Colonic mucosa (tissue), 4 donors: Measurements from ENCODE around the gene ISG15. TPM values are rescaled to one million over a fixed set of nuclear protein-coding genes. Genes with fewer than 3 reads are reported as not detected.

Source experiments
- DNase-seq: peaks from one replicate; pipeline ENCODE4 v3.0.0-alpha.2; 2020
- H3K27ac ChIP-seq: fragments of 200-600 bp; one replicate; pipeline ENCODE4 v1.8.0; 2021
- H3K27me3 ChIP-seq: fragments of 200-600 bp; one replicate; pipeline ENCODE4 v1.8.0; 2021
- H3K36me3 ChIP-seq: fragments of 200-600 bp; one replicate; pipeline ENCODE4 v1.8.0; 2021
- H3K4me1 ChIP-seq: fragments of 200-600 bp; one replicate; pipeline ENCODE4 v1.8.0; 2021; ENCODE audit warnings: mild to moderate bottlenecking
- H3K4me3 ChIP-seq: fragments of 200-600 bp; one replicate; pipeline ENCODE4 v1.8.0; 2021
- H3K9ac ChIP-seq, 2 donors: one replicate each; pipeline ENCODE4 v1.7.0; 2013; ENCODE audit warnings: control low read depth in 2 of 2, low read depth in 2 of 2, low read length in 2 of 2
- H3K9me3 ChIP-seq: fragments of 200-600 bp; one replicate; pipeline ENCODE4 v1.8.0; 2021
- CTCF ChIP-seq: fragments of 200-600 bp; IDR thresholded peaks from one replicate; pipeline ENCODE4 v1.8.0; 2022; ENCODE audit warnings: antibody characterized with exemption, mild to moderate bottlenecking
- intact Hi-C: fragments of 100-400 bp; cut with DNase I; formaldehyde crosslinking; loops from one replicate; pipeline ENCODE4 v1.14.1; 2022
- total RNA-seq, 2 donors: library from RNA; stranded (reverse); fragmentation: NEBNext Ultra II Directional in 1 of 2; extraction: Animal tissue kit (Norgen Biotek cat#: 25700) in 1 of 2; gene quantifications; one replicate each; pipeline ENCODE4 v1.2.1, GENCODE V29; 2021
- donor health status: healthy.
- donor health status: DM: no; HTN: no; CAD: no.
- donor health status: DM: no; HTN: no; CAD: no.

Gene ISG15
- total RNA-seq, 2 donors from 2014 or later = 21.9 to 25.2 TPM

DNA sequence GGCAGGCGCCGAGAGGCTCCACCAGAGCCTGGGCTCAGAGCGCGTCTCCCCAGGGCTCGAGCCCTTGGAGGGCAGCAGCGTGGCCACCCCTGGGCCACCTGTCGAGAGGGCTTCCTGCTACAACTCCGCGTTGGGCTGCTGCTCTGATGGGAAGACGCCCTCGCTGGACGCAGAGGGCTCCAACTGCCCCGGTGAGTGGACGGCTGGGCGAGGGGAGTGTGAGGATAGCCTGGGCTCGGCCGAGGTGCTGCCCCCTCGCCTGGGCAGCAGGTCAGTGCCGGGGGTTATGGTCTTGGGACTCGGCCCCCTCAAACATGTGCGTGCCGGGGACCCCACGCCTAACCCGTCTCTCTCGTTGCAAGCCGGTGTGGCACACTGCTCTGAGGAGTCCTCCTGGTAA, 33.5 kb downstream of the ISG15 start:
- Histone ChIP-seq H3K9me3 (no peaks in the 10 kb centered on the region), H3K4me1 (no peaks in the 10 kb centered on the region), H3K27ac (no peak overlapping the region), H3K9ac (no peak overlapping the region), H3K27me3 (no peaks in the 10 kb centered on the region), H3K36me3 (no peaks in the 10 kb centered on the region), H3K4me3 (no peak overlapping the region)
- no peak for DNase-seq
- no peak for TF ChIP-seq CTCF
- intact Hi-C loops = no loop called here

- Histone ChIP-seq H3K4me3 (no peak overlapping the region), H3K27me3 (no peaks in the 10 kb centered on the region), H3K9me3 (no peaks in the 10 kb centered on the region), H3K4me1 (no peaks in the 10 kb centered on the region), H3K9ac (no peak overlapping the region), H3K27ac (no peak overlapping the region), H3K36me3 (no peaks in the 10 kb centered on the region)
- no peak for DNase-seq
- intact Hi-C loops = no loop called here
- no peak for TF ChIP-seq CTCF
These were observed 34.1 kb downstream of the ISG15 start for GRCh38 chr1:1047407-1047806.

GRCh38 chr1:1047963-1048362, 34.7 kb downstream of the ISG15 start:
- Histone ChIP-seq H3K9ac (no peak overlapping the region), H3K36me3 (no peaks in the 10 kb centered on the region), H3K9me3 (no peaks in the 10 kb centered on the region), H3K4me1 (no peaks in the 10 kb centered on the region), H3K4me3 (no peak overlapping the region), H3K27me3 (no peaks in the 10 kb centered on the region), H3K27ac (no peak overlapping the region)
- DNase-seq = no peak
- intact Hi-C loops = no loop called here
- no peak for TF ChIP-seq CTCF

DNA sequence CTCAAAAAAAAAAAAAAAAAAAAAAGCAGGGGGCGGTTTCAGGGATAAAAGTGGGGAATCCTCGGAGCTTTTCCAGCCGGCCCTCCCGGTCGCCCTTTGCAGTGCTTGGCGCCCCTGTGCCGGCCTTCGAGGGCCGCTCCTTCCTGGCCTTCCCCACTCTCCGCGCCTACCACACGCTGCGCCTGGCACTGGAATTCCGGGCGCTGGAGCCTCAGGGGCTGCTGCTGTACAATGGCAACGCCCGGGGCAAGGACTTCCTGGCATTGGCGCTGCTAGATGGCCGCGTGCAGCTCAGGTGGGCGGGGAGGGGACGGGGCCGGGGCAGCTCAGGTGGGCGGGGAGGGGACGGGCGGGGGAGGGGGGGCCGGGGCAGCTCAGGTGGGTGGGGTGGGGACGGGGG, 35.5 kb downstream of the ISG15 start:
- Histone ChIP-seq H3K9me3 (no peaks in the 10 kb centered on the region), H3K4me3 (no peak overlapping the region), H3K9ac (no peak overlapping the region), H3K4me1 (no peaks in the 10 kb centered on the region), H3K27me3 (no peaks in the 10 kb centered on the region), H3K27ac (no peak overlapping the region), H3K36me3 (no peaks in the 10 kb centered on the region)
- DNase-seq = no peak
- TF ChIP-seq CTCF = no peak
- intact Hi-C loops = no loop called here

DNA sequence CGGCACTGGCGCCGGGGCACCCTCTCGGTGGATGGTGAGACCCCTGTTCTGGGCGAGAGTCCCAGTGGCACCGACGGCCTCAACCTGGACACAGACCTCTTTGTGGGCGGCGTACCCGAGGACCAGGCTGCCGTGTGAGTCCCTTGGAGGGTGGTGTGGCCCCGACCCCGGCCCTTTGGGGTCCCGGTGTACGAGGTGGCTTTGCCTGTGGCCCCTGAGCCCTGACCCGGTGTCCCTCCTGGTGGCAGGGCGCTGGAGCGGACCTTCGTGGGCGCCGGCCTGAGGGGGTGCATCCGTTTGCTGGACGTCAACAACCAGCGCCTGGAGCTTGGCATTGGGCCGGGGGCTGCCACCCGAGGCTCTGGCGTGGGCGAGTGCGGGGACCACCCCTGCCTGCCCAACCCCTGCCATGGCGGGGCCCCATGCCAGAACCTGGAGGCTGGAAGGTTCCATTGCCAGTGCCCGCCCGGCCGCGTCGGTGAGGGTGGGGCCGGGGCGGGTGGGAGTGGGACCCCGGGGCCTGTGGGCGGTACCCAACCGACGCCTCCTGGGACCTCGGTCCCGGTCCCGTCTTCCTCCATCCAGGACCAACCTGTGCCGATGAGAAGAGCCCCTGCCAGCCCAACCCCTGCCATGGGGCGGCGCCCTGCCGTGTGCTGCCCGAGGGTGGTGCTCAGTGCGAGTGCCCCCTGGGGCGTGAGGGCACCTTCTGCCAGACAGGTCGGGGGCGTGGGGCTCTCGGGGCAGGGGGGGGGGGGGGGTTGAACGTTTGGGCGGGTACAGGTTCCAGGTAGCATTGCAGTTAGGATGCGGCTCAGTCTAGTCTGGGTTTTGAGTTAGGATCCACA, 36.2 kb downstream of the ISG15 start:
- no peaks in the 10 kb centered on the region for H3K27me3 ChIP-seq
- no peak for TF ChIP-seq CTCF
- intact Hi-C loops = no loop called here
- no peak overlapping the region for H3K4me3 ChIP-seq
- H3K4me1 ChIP-seq = no peaks in the 10 kb centered on the region
- no peak overlapping the region for H3K27ac ChIP-seq
- no peaks in the 10 kb centered on the region for H3K9me3 ChIP-seq
- H3K36me3 ChIP-seq = no peaks in the 10 kb centered on the region
- no peak for DNase-seq
- H3K9ac ChIP-seq = no peak overlapping the region
